Activated CD4-positive, alpha-beta T cell treated with anti-CD3 and anti-CD28 coated beads, Interleukin-10, Interleukin-2, amounts not matched to agents 100 ng/mL and 50 ng/mL, durations not matched to agents 16 hours and 8 hours (primary cell): Measurements from ENCODE around the gene GGT6.

Source experiments
- DNase-seq: peaks from one replicate; pipeline ENCODE4 v3.0.0-alpha.2; 2020

Gene GGT6

DNA sequence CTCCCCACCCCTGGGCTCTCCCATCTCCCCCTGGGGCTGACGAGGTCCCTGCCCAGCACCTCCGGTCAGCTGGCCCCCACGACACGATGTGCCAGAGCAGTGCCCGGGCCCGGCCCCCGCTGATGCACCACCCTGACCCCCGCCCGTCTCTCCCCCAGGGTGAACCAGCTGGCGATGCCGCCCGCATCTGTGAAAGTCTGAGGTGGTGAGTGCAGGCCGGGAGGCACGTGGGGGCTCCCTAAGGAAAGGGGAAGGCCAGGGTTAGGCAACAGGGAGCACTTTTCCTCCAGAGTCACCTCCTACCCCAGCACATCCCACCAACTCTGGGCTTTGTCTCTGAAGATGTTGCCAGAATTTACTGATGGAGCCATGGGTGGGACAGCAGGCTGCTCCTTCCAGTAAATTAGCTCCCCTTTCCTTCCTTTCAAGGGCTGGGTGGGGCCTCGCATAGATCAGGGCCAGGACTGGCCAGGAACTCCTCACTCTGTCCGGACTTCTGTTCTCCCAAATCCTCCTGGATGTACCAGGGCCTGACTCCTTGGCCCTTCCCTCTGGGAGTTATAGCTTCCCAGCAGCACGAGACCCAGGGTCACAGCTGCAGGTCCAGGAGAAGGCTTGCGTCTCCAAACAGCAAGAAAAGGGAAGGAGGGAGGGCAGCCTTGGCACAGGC is 23.5 kb downstream of the GGT6 start:
- DNase-seq: no peak

DNA sequence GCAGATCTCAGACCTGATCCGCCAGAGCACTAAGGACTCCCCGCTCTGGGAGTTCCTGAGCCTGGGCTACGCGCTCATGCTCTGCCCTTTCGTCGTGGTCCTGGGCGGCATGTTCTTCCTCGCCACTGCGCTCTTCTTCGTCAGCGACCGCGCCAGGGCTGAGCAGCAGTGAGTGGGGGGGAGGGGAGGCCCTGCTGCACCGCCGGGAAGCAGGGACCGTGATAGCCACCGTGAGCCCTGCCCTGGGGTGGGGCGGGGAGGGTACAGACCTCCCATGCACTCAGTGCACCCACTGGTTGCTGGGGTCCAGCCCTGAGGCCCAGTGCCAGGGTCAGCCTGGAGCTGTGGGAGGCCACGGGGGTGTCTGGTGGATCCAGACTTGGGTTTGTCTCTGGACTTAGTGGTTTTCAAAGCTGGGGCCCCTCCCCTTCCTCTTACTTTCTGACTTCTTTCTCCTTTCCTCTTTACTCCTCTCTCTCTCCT is 24.1 kb downstream of the GGT6 start:
- no peak for DNase-seq

DNA sequence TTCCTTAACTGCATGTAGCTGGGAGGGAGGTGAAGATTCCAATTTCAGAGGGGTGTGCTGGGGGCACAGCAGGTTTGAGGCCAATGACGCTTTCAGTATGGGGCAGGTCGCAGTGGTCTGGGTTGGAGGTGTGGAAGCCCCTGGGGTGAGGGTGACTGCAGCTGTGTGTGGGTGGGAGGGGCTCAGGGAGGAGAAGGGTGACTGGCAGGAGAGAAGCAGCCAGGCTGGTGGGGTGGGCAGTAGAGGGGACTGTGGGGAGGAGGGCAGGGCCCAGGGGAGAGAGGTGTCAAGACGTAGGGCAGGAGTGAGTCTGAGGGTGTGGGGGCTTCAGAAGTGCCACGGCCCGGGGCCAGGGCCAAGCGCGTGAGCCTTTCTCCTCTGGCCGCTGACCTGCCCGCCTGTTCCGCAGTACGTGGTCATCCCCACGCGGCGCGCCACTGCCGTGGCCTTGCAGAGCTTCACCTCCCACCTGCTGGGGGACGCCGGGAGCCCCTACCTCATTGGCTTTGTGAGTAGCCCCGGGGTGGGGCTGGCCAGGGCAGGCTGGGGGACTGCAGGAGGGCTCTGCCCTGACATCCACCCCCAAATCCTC is 24.6 kb downstream of the GGT6 start:
- DNase-seq: no peak

DNA sequence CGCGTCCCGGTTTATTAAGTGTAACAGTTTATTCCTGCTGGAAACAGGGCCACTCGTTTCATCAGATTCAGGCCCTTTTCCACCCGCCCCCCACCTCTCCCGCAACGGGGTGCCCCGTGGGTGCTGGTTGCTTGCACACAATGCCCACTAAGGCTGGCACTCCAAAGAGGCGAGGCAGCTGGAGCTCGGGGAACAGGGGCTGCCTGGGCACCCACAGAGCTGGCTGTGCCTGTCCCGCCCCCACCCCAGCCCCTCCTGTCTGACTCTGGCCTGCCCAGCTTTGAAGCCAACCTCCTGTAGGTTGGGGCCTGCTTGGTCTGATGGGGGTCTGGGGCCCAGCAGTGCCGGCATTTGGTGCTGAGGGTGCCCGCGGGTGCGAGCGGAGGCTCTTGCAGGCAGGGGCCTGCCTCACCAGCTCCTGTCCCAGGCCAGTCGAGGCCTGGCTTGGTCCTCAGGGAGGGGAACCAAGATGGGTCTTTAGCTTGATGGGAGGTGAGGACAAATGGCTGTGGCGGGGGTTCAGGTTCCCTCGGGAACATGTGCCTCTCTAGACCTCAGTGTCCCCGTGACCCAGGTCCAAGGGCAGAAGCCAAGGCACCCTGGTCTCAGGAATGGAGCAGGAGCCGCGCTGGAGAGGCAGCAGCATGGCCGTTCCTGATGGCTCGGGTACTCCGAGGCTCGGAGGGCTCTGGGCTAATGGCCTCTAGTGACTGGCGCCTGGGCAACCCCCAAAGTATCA is 25.3 kb downstream of the GGT6 start:
- DNase-seq: no peak

DNA sequence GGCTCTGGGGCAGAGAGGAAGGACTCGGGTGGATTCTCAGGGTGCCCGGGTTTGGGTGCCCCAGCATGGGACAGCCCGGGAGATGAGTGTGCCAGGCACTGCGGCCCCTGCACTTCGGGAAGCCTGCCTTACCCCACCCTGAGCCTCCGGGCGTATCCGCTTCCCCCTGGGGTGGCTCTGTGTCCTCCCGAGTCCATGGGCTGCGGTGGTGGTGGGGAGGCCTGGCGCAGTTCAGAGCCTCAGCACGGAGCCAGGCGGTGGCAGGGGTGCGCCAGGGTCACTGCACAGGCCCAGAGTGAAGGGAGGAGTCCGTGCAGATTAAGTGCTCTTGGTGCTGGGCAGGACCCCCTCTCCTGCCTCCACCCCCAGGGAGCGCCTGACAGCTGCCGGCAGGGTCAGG is 25.9 kb downstream of the GGT6 start:
- DNase-seq: no peak

DNA sequence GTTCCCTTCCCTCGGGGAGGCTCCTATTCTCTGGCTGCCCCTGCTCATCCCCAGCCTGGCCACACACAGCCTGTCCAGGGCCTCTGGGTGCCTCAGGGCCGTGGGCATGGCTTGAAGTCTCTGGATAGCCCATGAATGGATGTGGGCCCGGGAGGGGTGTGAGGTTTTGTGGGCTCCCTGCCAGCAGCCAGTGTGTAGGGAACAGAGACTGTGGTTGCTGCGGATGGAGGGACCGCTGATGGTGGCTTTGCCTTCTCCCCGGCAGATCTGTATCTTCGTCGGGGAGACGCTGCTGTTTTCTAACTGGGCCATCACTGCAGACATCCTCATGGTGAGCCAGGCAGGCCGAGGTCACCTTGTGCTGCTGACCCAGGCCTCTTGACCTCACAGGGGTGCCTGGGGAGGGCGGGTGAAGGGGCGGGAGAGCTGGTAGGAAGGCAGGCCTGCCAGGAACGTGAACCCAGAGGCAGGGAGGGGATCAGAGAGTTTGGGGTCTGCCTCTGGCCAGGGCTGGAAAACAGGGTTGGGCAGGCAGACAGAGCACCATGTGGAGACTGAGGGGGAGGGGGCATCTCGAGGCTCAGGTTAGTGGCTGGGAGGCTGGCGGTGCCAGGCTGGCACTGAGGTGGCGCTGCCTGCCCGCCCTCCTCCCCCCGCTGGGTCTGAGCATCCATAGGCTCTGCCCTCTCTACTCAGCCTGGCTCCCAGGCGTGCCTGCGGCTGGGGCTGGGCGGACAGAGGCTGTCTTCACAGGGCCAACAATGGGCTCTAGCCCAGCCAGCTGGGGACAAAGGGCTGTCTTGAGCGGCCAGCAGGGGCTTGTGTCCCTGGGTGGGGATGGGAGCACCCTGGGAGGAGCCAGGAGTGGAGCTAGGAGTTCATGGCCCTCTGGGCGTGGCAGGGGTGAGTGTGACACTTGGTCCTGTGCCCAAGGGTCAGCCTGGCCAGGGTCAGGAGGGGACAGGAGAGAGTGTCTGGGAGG is 26.6 kb downstream of the GGT6 start:
- DNase-seq: peak; percentile 26

DNA sequence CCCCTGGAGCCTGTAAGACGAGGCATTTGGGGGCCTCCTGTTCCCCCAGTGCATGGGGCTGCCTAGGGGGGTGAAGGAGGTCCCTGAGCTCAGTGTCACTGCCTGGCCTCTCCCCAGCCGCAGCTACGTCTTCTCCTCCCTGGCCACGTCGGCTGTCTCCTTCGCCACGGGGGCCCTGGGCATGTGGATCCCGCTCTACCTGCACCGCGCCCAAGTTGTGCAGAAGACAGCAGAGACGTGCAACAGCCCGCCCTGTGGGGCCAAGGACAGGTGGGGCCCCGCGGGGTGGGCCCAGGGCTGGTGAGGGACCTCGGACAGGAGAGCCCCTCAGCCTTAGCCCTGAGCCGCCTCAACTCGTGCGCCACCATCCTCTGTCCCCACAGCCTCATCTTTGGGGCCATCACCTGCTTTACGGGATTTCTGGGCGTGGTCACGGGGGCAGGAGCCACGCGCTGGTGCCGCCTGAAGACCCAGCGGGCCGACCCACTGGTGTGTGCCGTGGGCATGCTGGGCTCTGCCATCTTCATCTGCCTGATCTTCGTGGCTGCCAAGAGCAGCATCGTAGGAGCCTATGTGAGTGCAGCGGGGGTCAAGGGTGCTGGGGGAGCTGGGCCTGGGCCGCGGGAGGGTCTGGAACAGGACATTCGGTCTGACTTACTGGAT is 27.4 kb downstream of the GGT6 start:
- DNase-seq: no peak

DNA sequence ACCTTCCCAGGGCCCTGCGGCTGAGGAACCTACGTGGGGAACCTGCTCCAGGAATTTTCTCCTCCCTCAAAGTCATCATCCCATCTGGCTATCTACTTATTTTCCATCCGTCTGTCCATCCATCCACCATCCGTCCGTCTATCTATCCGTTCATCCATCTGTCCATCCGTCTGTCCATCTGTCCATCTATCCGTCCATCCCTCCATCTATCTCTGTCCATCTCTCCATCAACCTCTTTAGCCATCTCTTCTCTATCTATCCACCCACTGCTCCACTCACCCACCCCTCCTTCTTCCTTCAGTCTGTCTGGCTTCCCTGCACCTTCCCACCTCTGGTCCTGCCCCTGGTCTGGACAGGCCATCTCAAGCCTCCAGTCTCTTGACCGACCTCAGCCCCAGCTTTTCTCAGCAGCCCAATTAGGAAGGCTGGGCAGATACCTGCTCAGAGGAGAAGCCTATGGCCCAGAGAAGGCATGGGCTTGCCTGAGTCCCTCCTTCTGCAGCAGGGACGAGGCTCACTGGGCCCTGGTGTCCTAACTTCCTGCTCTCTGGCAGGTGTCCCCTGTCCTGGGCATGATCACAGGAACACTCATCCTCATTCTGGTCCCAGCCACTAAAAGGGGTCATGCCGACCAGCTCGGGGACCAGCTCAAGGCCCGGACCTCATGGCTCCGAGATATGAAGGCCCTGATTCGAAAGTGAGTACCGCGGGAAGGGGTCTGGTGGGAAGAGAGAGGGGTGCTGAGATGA is 28.2 kb downstream of the GGT6 start:
- no peak for DNase-seq

DNA sequence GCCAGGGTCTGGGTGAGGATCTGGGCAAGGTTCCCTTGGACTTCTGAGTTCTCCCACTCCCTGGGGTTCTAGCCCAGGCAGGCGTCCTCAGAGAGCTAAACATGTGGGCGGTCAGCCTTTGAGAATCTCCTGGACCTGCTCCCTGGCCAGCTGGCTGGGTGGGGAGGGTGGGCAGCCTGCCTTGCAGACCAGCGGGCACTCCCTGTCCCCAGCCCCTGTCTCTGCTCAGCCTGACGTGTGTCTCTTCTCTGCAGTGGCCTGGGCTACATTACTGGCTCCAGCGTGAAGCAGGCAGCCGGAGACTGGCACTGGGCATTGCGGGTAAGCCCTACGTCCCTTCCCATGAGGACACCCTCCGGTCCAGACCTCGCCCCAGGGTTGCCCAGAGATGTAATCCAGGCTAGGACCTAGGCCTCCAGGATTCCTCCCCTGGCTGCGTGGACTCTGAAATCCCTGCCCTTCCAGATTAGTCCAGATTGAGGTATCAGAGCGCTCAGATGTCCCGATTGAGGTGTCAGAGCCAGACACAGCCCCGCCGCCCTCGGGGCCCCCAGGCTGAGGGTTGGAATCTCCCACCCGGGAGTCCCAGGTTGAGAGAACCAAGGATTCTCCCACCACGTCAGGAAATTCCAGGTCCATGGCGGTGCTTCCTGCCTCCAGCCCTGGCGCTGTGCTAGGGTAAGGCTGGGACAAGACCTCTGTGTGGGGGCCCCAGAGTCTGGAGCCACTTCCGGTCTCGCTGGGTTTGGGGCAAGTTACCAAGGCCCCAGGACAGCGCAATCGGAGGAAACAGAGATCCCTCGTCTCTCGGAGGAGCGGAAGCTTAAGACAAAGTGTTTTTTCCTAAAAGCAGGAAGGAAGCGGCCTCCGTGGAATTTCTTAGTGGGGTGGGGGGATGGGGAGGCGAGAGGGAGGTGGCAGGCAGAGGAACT is 29.3 kb downstream of the GGT6 start:
- no peak for DNase-seq

DNA sequence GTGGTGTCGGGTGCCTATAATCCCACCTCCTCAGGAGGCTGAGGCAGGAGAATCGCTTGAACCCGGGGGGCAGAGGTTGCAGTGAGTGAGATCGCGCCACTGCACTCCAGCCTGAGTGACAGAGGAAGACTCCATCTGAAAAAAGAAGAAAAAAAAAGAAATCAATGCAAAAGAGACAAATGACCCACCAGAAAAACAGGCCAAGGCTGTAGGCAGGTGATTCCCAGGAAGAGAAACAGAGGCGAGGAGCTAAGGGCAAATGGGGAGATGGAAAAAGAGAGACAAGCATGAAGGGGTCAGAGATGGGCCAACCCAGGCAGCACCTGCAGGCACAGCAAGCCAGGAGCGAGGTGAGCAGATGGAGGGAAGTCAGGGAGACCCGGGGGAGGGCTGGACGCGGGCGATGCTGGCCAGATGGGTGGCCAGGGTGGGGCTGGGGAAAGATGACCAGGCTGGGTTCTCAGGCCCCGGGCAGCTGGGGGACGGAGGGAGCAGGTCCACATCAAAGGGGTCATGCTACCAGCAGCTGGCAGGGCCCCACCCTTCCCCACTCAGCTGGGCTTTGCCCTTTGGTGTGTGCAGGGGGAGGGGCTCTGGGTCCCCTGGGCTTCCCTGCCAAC is 30.7 kb downstream of the GGT6 start:
- no peak for DNase-seq

DNA sequence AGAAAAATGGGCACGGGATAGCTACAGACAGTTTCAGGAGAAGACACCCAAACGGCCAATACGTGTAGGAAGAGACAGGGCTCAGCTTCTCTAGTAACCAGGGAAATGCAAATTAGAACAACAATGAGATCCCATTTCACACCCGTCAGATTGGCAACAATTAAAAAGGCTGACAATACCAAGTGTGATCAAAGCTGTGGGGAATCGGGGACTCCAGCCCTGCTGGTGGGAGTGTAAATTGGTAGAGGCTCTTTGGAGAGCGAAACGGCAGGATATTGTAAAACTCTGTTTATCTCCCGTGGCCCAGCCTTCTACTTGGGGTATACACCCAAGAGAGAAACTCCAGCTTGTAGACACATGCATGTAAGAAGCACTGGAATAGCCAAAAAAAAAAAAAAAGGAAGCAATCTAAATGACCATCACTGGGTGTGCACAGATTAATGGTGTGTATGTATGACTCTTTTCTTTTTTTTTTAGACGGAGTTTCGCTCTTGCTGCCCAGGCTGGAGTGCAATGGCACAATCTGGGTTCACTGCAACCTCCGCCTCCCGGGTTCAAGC is 32.7 kb downstream of the GGT6 start:
- DNase-seq: no peak

DNA sequence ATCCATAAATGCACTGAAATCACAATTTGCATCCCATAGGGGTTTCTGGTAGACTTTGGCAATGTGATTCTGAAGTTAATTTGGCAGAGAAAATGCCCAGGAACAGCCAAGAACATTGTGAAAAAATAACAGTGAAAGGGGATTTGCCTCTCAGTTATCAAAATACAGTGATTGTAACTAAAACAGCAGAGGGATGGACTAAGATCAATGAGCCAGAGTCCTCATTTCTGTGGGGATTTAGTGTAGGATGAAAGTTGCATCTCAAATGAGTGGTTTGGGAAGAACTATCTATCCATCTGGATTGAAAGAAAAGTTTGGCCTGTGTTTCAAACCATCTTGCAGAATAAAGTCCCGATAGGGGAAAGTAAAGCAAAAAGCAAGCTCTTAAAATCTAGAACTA is 33.2 kb downstream of the GGT6 start:
- DNase-seq: no peak

DNA sequence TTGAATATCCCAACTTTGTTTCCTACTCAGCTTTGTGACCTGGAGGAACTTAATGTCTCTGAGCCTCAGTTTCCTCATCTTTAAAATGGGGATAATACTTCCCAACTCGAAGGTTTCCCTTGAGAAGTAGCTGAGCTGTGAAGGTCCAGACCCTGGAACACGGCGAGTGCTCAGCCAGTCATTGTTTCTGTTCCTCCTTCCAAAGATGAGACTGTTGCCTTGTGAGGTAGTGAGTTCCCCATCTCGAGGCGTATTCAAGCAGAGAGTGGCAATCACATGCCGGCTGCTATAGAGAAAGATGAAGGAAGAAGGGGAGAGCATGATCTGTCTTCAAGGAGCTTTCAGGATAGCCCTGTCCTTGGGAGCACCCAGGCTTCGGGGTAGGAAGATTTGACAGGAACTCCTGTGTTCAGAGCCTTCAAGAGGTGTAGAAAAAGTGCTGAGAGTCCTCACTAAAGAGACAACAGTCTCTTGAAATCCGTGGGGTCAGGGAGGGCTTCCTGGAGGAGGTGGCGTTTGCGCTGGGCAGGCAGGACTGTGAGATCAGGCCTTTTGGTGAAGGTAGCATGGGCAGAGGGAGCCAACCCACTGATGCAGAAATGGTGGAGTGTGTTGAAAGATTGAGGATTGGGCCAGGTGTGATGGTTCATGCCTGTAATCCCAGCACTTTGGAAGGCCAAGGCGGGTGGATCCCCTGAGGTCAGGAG is 34.5 kb downstream of the GGT6 start:
- DNase-seq: no peak

DNA sequence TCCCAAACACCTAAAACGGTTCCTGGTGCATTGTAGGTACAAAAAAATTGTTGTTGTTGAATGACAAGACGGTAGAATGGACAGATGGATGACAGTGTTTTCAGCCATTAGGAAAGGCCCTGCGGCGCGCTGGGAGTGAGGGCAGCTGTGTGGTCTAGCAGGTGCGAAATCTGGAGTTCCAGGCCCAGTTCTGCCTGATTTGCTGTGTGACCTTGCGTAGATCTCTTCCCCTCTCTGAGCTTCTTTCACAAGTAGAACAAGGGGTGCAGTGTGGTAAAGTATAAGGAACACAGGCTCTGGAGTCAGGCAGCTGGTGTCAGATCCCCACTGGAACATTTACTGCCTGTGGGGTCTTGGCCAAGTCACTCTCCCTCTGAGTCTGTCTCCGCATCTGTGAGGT is 36.4 kb downstream of the GGT6 start:
- DNase-seq: no peak

DNA sequence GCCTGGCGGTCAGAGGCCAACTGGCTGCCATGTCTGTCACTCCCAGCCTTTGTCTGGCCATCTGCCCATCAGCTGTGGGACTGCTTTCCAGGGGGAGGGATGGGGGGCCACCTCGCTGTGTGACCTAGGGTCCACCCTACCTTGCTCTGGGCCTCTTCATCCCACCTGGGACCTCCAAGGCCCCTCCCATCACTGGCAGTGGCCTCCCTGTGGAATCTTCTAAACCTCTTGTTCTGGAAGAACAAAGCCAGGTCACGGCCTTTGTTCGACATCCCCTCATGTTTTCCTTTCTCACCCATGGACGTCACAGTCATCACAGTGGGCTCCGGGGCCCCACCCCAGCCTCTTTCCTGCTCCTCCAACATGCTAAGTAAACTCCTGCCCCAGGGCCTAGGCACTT is 37.7 kb downstream of the GGT6 start:
- no peak for DNase-seq

DNA sequence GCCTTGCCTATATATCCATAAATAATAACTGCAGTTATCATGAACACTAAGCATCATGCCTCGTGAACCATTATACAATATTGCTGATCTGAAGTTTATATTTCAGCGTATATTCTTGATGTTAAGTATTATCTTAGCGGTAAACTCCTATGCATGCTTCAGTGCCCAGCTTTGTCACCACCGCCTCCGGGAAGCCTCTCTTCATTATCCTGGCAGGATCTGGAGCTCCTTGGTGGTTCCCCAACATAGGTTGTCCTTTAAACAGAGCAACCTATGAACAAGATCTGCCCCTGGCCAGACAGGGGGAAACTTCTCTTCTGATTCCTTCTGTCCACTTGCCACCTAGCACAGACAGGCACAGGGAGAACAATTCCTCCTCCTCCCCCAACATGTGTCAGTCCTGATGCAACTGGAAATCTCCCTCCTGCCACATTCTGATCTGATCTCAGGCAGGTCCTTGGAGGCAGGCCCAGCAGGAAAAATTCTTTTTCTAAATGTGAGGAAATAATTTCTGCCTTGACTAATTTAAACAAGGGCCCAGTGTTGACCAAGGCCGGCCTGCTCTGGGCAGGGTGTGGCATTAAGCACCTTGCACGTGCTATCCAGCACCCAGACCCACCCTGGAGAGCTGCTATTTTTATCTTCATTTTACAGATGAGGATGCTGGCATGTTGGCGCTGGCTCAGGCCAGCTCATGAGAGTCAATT is 39.3 kb downstream of the GGT6 start:
- no peak for DNase-seq

DNA sequence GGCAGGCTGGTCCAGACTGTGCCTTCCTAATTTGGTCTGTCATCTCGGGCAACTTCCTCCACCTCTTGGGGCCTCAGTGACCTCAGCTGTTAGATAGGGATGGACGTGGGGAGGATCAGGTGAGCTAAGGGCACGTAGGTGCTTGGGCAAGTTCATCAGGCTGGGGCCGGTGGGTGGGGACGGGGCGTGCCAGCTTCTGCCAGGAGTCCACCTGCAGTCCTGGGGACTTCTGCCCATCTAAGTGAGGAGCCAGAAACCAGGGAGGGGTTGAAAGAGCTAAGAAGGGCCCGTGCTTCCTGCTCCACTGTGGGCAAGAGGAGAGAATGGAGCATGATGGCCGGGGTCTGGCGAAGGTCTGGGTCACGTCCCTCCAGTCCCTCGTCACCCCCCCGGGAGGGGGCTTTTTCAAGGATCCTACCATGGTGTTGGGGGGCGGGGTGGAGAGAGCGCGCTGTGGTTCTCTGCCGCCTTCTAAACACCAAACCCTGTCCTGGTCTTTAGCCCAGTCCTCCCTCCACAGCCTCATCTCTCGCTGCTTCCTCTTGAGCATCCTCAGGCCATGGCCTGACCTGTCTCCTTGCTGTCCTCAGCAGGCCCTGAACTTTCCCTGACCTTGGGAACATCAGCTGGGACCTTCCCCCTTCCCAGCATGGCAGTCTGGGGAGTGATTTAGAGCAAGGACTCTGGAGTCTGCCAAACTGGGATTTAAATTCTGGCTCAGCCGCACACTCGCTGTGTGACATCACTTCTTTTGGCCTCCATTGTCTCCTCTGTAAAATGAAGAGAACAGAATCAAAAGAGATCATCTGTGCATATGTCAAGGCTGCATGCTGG is 40.1 kb downstream of the GGT6 start:
- DNase-seq: no peak
